Brain microvascular endothelial cell (primary cell): Measurements from ENCODE around the gene GPR137.

Experiments used
- DNase-seq: peaks from one replicate; pipeline ENCODE4 v3.0.0-alpha.2; 2020
- H3K27ac ChIP-seq: fragments of 250-450 bp; sonication (Bioruptor Pico); 2 replicates; pipeline ENCODE4 v1.5.1; 2020; ENCODE audit warnings: mild to moderate bottlenecking, moderate library complexity
- H3K27me3 ChIP-seq: fragments of 250-450 bp; sonication (Bioruptor Pico); replicated peaks from 2 replicates; pipeline ENCODE4 v1.5.1; 2020; ENCODE audit warnings: mild to moderate bottlenecking
- H3K36me3 ChIP-seq: fragments of 250-450 bp; sonication (Bioruptor Pico); replicated peaks from 2 replicates; pipeline ENCODE4 v1.5.1; 2020; ENCODE audit warnings: mild to moderate bottlenecking
- H3K4me3 ChIP-seq: 2 replicates; pipeline ENCODE4 v1.5.1; 2011; ENCODE audit warnings: low read depth, mild to moderate bottlenecking, control low read depth, low read length, moderate library complexity
- CTCF ChIP-seq: IDR thresholded peaks from 2 replicates; pipeline ENCODE4 v1.5.1; 2011; ENCODE audit warnings: low read depth, mild to moderate bottlenecking, moderate library complexity, low read length, control low read depth, inconsistent platforms; ENCODE audit errors: missing control alignments
- in situ Hi-C: cut with HindIII; loops from 2 replicates; pipeline ENCODE4 v1.10.0; 2017; ENCODE audit warnings: low sequenced_read_pairs, low pct_ligation_motif_present

The GPR137 gene

GRCh38 chr11:64338716-64339115 lies 53.1 kb downstream of the GPR137 start:
- H3K4me3 ChIP-seq, result no peak overlapping the region
- H3K27me3 ChIP-seq, result no peaks in the 10 kb centered on the region
- TF ChIP-seq CTCF, result no peak
- in situ Hi-C loops, result no loop called here
- no peaks in the 10 kb centered on the region for H3K36me3 ChIP-seq
- no peak for DNase-seq
- H3K27ac ChIP-seq, result no peak overlapping the region
